IMR-90 (cell line): ENCODE measurements around the gene CHST6. TPM values are rescaled to one million over a fixed set of nuclear protein-coding genes. Genes with fewer than 3 reads are reported as not detected.

Source experiments
- ATAC-seq: fragments of 200-7000 bp; cut with Tn5 transposase; 2 replicates; pipeline ENCODE4 v1.9.1; 2020; ENCODE audit warnings: low read depth, mild to moderate bottlenecking, moderate library complexity
- BruUV-seq: library from RNA; stranded (reverse); fragments of 400-500 nt; replicated peaks from 2 replicates; lab custom pipeline; 2021; lab: Mats Ljungman, UMichigan
- CTCF ChIA-PET: fragments of 300-600 bp; formaldehyde crosslinking; extraction: SDS; loops from one replicate; lab custom pipeline; 2021; ENCODE audit warnings: antibody characterized with exemption; lab: Yijun Ruan, JAX
- POLR2A ChIA-PET: fragments of 300-600 bp; sonication (Branson Sonifier 250); formaldehyde crosslinking; loops from one replicate; lab custom pipeline; 2022; ENCODE audit warnings: antibody characterized with exemption; ENCODE audit not compliant: unreplicated experiment; lab: Charles Lee
- DNase-seq: peaks from one replicate; pipeline ENCODE4 v3.0.0; 2013
- H2AFZ ChIP-seq: replicated peaks from 2 replicates; pipeline ENCODE3; 2013; ENCODE audit warnings: low read length, mild to moderate bottlenecking; ENCODE audit not compliant: poor library complexity
- H2AK5ac ChIP-seq: 2 replicates; pipeline ENCODE4 v1.6.1; 2013; ENCODE audit warnings: low read depth, low read length, inconsistent platforms
- H2AK9ac ChIP-seq: replicated peaks from 2 replicates; pipeline ENCODE3; 2013; ENCODE audit warnings: mild to moderate bottlenecking, low read depth, low read length, moderate library complexity; ENCODE audit not compliant: poor library complexity
- H2BK120ac ChIP-seq: 2 replicates; pipeline ENCODE4 v1.6.1; 2013; ENCODE audit warnings: low read depth, low read length, inconsistent platforms
- H2BK15ac ChIP-seq: 3 replicates; pipeline ENCODE4 v1.6.1; 2013; ENCODE audit warnings: low read depth, low read length, inconsistent platforms
- H2BK20ac ChIP-seq: 2 replicates; pipeline ENCODE4 v1.6.1; 2013; ENCODE audit warnings: low read depth, mild to moderate bottlenecking, inconsistent platforms, low read length, moderate library complexity
- H2BK5ac ChIP-seq: 2 replicates; pipeline ENCODE4 v1.6.1; 2013; ENCODE audit warnings: mild to moderate bottlenecking, low read depth, low read length, inconsistent platforms; ENCODE audit not compliant: poor library complexity, severe bottlenecking
- H3K14ac ChIP-seq: replicated peaks from 2 replicates; pipeline ENCODE4 v1.6.1; 2013; ENCODE audit warnings: low read depth, low read length, inconsistent platforms
- H3K18ac ChIP-seq: 2 replicates; pipeline ENCODE4 v1.6.1; 2013; ENCODE audit warnings: low read depth, low read length, control low read depth
- H3K23ac ChIP-seq: 2 replicates; pipeline ENCODE4 v1.6.1; 2013; ENCODE audit warnings: low read depth, low read length, inconsistent platforms
- H3K27ac ChIP-seq: 2 replicates; pipeline ENCODE4 v1.5.1; 2013; ENCODE audit warnings: mild to moderate bottlenecking, control low read depth, low read length; ENCODE audit not compliant: insufficient read depth
- H3K27me3 ChIP-seq: 2 replicates; pipeline ENCODE4 v1.6.1; 2013; ENCODE audit warnings: low read length; ENCODE audit not compliant: control insufficient read depth, insufficient read depth
- H3K36me3 ChIP-seq: 2 replicates; pipeline ENCODE4 v1.6.1; 2013; ENCODE audit warnings: low read length, mixed read lengths; ENCODE audit not compliant: control insufficient read depth, insufficient read depth
- H3K4ac ChIP-seq: 2 replicates; pipeline ENCODE4 v1.6.1; 2013; ENCODE audit warnings: low read depth, low read length, inconsistent platforms
- H3K4me1 ChIP-seq: 2 replicates; pipeline ENCODE4 v1.6.1; 2013; ENCODE audit warnings: low read length, mixed read lengths; ENCODE audit not compliant: control insufficient read depth, insufficient read depth
- H3K4me2 ChIP-seq: 2 replicates; pipeline ENCODE4 v1.6.1; 2013; ENCODE audit warnings: low read depth, mild to moderate bottlenecking, control low read depth, low read length, moderate library complexity
- H3K4me3 ChIP-seq: 2 replicates; pipeline ENCODE4 v1.5.1; 2013; ENCODE audit warnings: low read depth, mild to moderate bottlenecking, control low read depth, low read length, moderate library complexity; ENCODE audit not compliant: insufficient read depth
- H3K56ac ChIP-seq: 2 replicates; pipeline ENCODE4 v1.6.1; 2013; ENCODE audit warnings: low read length, inconsistent platforms; ENCODE audit not compliant: insufficient read depth; ENCODE audit errors: extremely low read depth
- H3K79me1 ChIP-seq, 2 experiments: 2 replicates each; pipeline ENCODE4 v1.6.1; 2013; ENCODE audit warnings: low read length in 2 of 2, inconsistent platforms in 1 of 2, low read depth in 1 of 2
- H3K9ac ChIP-seq: 2 replicates; pipeline ENCODE4 v1.6.1; 2013; ENCODE audit warnings: low read depth, low read length, control low read depth
- H3K9me1 ChIP-seq: 2 replicates; pipeline ENCODE4 v1.6.1; 2013; ENCODE audit warnings: low read length, inconsistent platforms; ENCODE audit not compliant: insufficient read depth
- H3K9me3 ChIP-seq: 2 replicates; pipeline ENCODE4 v1.6.1; 2013; ENCODE audit warnings: low read length; ENCODE audit not compliant: control insufficient read depth, insufficient read depth
- H4K20me1 ChIP-seq: 2 replicates; pipeline ENCODE4 v1.6.1; 2013; ENCODE audit warnings: low read length, inconsistent platforms; ENCODE audit not compliant: insufficient read depth
- H4K5ac ChIP-seq: 2 replicates; pipeline ENCODE4 v1.6.1; 2013; ENCODE audit warnings: mild to moderate bottlenecking, low read depth, low read length, control low read depth
- H4K8ac ChIP-seq, 2 experiments: 2 replicates each; pipeline ENCODE4 v1.6.1; 2013; ENCODE audit warnings: low read depth in 2 of 2, low read length in 2 of 2, control low read depth in 1 of 2, inconsistent platforms in 1 of 2
- H4K91ac ChIP-seq: 2 replicates; pipeline ENCODE4 v1.6.1; 2013; ENCODE audit warnings: low read depth, low read length, inconsistent platforms; ENCODE audit not compliant: insufficient read depth
- BHLHE40 ChIP-seq: fragments of 150-350 bp; IDR thresholded peaks from 2 replicates; pipeline ENCODE4 v1.6.1; 2016; ENCODE audit warnings: mild to moderate bottlenecking, low read depth, low read length
- CEBPB ChIP-seq: IDR thresholded peaks from 2 replicates; pipeline ENCODE4 v1.6.1; 2012; ENCODE audit warnings: low read depth, low read length, improper control_type of control experiment
- FOS ChIP-seq: fragments of 150-350 bp; IDR thresholded peaks from 2 replicates; pipeline ENCODE4 v1.6.1; 2016; ENCODE audit warnings: low read depth, low read length
- MAFK ChIP-seq: IDR thresholded peaks from 2 replicates; pipeline ENCODE4 v1.6.1; 2012; ENCODE audit warnings: low read depth, low read length, improper control_type of control experiment
- MXI1 ChIP-seq: IDR thresholded peaks from 2 replicates; pipeline ENCODE4 v1.6.1; 2012; ENCODE audit warnings: low read depth, mild to moderate bottlenecking, low read length, moderate library complexity, borderline replicate concordance
- NFE2L2 ChIP-seq: fragments of 150-350 bp; IDR thresholded peaks from 2 replicates; pipeline ENCODE4 v1.6.1; 2016; ENCODE audit warnings: low read depth, mild to moderate bottlenecking, low read length
- POLR2A ChIP-seq: IDR thresholded peaks from 2 replicates; pipeline ENCODE4 v1.6.1; 2012; ENCODE audit warnings: mild to moderate bottlenecking, low read depth, low read length
- RAD21 ChIP-seq: IDR thresholded peaks from 2 replicates; pipeline ENCODE4 v1.6.1; 2012; ENCODE audit warnings: low read length, improper control_type of control experiment
- RFX5 ChIP-seq: IDR thresholded peaks from 2 replicates; pipeline ENCODE4 v1.8.0; 2012; ENCODE audit warnings: low read depth, mild to moderate bottlenecking, low read length, moderate library complexity
- SMC3 ChIP-seq: fragments of 150-350 bp; IDR thresholded peaks from 2 replicates; pipeline ENCODE4 v1.6.1; 2016; ENCODE audit warnings: low read depth, mild to moderate bottlenecking, antibody characterized with exemption, low read length, moderate library complexity
- USF2 ChIP-seq: fragments of 150-350 bp; IDR thresholded peaks from 2 replicates; pipeline ENCODE4 v1.6.1; 2017; ENCODE audit warnings: mild to moderate bottlenecking, antibody characterized with exemption, low read length, low read depth
- WGBS, 2 experiments: methylation state at CpG; one replicate each; pipeline versions ENCODE4 v1.1.5 to v1.1.7; 2013; ENCODE audit warnings: missing lambda C conversion rate in 2 of 2; ENCODE audit not compliant: insufficient read length in 1 of 2; ENCODE audit errors: extremely low coverage in 2 of 2; 5-methylcytosine and 5-hydroxymethylcytosine counted together
- dilution Hi-C: fragments of 300-500 bp; cut with HindIII; formaldehyde crosslinking; loops from one replicate; pipeline ENCODE4 v1.14.3; 2018; ENCODE audit warnings: low sequenced_read_pairs; ENCODE audit not compliant: unreplicated experiment
- in situ Hi-C: fragments of 300-500 bp; cut with MboI; formaldehyde crosslinking; loops from 3 replicates; pipeline ENCODE4 v1.14.3; 2019; ENCODE audit warnings: low sequenced_read_pairs, inconsistent platforms, mixed read lengths
- intact Hi-C: fragments of 100-400 bp; cut with micrococcal nuclease; formaldehyde crosslinking; loops from 2 replicates; pipeline ENCODE4 v1.10.0; 2022
- polyA plus RNA-seq, 3 experiments: library from polyadenylated mRNA; depleted of rRNA; stranded (reverse); fragments of >200 nt; gene quantifications; 2 replicates each; pipeline ENCODE4 v1.2.3, GENCODE V29; 2012; ENCODE audit warnings: low replicate concordance in 1 of 3
- total RNA-seq: library from RNA; depleted of rRNA; stranded (reverse); fragments of >200 nt; gene quantifications from 2 replicates; pipeline ENCODE4 v1.2.3, GENCODE V29; 2012
- TF ChIP-seq, protein P1 (sequence below): conservative IDR thresholded peaks from 2 replicates; pipeline ENCODE4 v1.5.1; 2012; ENCODE audit warnings: mild to moderate bottlenecking, low read depth, low read length, improper control_type of control experiment
- TF ChIP-seq, protein P2 (sequence below): fragments of 150-350 bp; IDR thresholded peaks from 2 replicates; pipeline ENCODE4 v1.6.1; 2016; ENCODE audit warnings: low read depth, mild to moderate bottlenecking, low read length, moderate library complexity, borderline replicate concordance

CHST6 gene
- total and polyA plus RNA-seq, 2 of the 4 experiments (the other 2 are of a cell fraction) = under 0.01 to 0.12 TPM

DNA sequence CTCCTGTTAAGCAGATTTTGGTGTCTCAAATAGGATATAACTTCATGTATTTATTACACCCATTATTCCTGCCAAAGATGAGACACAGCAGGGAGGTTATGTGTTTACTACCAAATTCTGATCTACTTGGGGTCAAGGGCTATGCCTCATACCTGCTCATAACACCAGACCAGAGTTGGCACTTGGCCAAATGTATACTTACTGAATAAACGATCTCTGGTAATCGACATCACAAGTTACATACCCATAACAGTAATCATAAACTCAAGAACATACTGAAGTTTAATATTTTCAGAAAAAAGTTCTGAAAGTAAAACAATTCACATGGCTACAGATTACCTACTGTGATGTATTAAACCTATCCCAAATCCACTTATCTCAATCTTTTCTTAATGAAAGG, 33.7 kb downstream of the CHST6 start:
- no peak overlapping the region for H3K18ac ChIP-seq
- H3K27me3 ChIP-seq = no peaks in the 10 kb centered on the region
- no peak overlapping the region for H4K8ac ChIP-seq
- H4K5ac ChIP-seq = no peak overlapping the region
- H4K20me1 ChIP-seq = peaks cover 26% of the 10 kb centered on the region
- no peak overlapping the region for H3K9ac ChIP-seq
- no peak overlapping the region for H3K4me2 ChIP-seq
- no peak overlapping the region for H3K56ac ChIP-seq
- CTCF ChIA-PET = no interaction called here
- no peak for TF ChIP-seq SMC3
- no peak for TF ChIP-seq POLR2A
- no peak for TF ChIP-seq FOS
- TF ChIP-seq MAFK = no peak
- TF ChIP-seq RFX5 = no peak
- TF ChIP-seq BHLHE40 = no peak
- TF ChIP-seq MXI1 = no peak
- no peak for TF ChIP-seq USF2
- TF ChIP-seq RAD21 = no peak
- TF ChIP-seq NFE2L2 = no peak
- TF ChIP-seq, protein P1, sequence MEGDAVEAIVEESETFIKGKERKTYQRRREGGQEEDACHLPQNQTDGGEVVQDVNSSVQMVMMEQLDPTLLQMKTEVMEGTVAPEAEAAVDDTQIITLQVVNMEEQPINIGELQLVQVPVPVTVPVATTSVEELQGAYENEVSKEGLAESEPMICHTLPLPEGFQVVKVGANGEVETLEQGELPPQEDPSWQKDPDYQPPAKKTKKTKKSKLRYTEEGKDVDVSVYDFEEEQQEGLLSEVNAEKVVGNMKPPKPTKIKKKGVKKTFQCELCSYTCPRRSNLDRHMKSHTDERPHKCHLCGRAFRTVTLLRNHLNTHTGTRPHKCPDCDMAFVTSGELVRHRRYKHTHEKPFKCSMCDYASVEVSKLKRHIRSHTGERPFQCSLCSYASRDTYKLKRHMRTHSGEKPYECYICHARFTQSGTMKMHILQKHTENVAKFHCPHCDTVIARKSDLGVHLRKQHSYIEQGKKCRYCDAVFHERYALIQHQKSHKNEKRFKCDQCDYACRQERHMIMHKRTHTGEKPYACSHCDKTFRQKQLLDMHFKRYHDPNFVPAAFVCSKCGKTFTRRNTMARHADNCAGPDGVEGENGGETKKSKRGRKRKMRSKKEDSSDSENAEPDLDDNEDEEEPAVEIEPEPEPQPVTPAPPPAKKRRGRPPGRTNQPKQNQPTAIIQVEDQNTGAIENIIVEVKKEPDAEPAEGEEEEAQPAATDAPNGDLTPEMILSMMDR = no peak
- TF ChIP-seq CEBPB = no peak
- TF ChIP-seq, protein P2, sequence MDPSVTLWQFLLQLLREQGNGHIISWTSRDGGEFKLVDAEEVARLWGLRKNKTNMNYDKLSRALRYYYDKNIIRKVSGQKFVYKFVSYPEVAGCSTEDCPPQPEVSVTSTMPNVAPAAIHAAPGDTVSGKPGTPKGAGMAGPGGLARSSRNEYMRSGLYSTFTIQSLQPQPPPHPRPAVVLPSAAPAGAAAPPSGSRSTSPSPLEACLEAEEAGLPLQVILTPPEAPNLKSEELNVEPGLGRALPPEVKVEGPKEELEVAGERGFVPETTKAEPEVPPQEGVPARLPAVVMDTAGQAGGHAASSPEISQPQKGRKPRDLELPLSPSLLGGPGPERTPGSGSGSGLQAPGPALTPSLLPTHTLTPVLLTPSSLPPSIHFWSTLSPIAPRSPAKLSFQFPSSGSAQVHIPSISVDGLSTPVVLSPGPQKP = no peak
- no peak overlapping the region for H3K4me3 ChIP-seq
- intact Hi-C loops = loop anchor here (5.0 to 10.0 kb wide), 2 partner anchors 96 to 163 kb away; partner anchors contain the start of genes ADAT1 and TMEM231
- DNase-seq (no peak), ATAC-seq (no peak)
- H3K79me1 ChIP-seq = peaks cover 17 to 62% of the 10 kb centered on the region in 2 experiments
- no peak overlapping the region for H2AFZ ChIP-seq
- H3K9me3 ChIP-seq = no peaks in the 10 kb centered on the region
- H3K27ac ChIP-seq = no peak overlapping the region
- peak overlapping the region; percentile 33; the same call in 1 of the 2 replicates for H3K23ac ChIP-seq
- no peak overlapping the region for H4K91ac ChIP-seq
- BruUV-seq = TSS peak; percentile 35
- WGBS, 2 experiments = no CpG with 5 or more reads among the region's 2 CpGs
- no peak overlapping the region for H2BK15ac ChIP-seq
- no peaks in the 10 kb centered on the region; the same call in 1 of the 2 replicates for H3K4me1 ChIP-seq
- H2BK5ac ChIP-seq = no peak overlapping the region
- H3K4ac ChIP-seq = no peak overlapping the region
- no peak overlapping the region for H2AK5ac ChIP-seq
- peaks cover 12% of the 10 kb centered on the region for H3K9me1 ChIP-seq
- H3K36me3 ChIP-seq = no peaks in the 10 kb centered on the region
- H3K14ac ChIP-seq = no peak overlapping the region
- no peak overlapping the region for H2BK120ac ChIP-seq
- POLR2A ChIA-PET = no interaction called here
- dilution Hi-C loops = no loop called here
- in situ Hi-C loops = no loop called here
- no peak overlapping the region for H2AK9ac ChIP-seq
- H2BK20ac ChIP-seq = no peak overlapping the region
